ENCODE results near the gene CST9L. TPM values are rescaled to one million over a fixed set of nuclear protein-coding genes. Genes with fewer than 3 reads are reported as not detected.

CST9L gene
- total RNA-seq, 2 experiments from 2014 or later = not detected

DNA sequence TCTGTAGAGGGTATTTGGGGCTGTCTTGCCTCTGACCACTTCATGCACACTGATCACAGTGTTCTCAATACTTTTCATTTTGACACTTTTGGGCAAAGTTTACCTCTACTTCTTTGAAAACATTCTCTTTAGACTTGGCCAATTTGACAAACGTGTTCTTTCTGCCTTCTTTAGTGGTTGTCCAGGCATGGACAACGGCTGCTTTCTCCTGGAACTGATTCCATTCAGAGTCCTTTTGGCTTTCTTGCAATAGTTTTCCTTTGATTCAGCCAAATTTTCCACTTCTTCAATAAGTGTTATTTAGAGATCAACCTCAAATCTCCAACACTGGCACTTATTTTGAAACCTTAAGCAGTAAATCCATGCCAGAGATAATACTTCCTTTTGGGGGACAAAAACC is 44.1 kb upstream of the CST9L start:
- Mint-ChIP-seq H3K27me3 (no peaks in the 10 kb centered on the region), H3K9me3 (no peaks in the 10 kb centered on the region), H3K4me1 (ENCODE audit: low read depth) (no peaks in the 10 kb centered on the region), H3K4me3 (no peak overlapping the region), H3K27ac (no peak overlapping the region), H3K36me3 (ENCODE audit: low read depth) (no peaks in the 10 kb centered on the region)
- ATAC-seq (ENCODE audit: poor library complexity) (no peak), DNase-seq (no peak)
- intact Hi-C loops (cut with DNase I, micrococcal nuclease) = no loop called here
- no peaks in the 10 kb centered on the region for H3K27me3 ChIP-seq (ENCODE audit: control insufficient read depth in 1 of 2, insufficient read depth in 2 of 2, low read length in 2 of 2)
- no peaks in the 10 kb centered on the region for H3K36me3 ChIP-seq (ENCODE audit: insufficient read depth, low read length)
- H3K4me1 ChIP-seq (ENCODE audit: insufficient read depth, low read length) = no peaks in the 10 kb centered on the region
- TF ChIP-seq, protein P1, sequence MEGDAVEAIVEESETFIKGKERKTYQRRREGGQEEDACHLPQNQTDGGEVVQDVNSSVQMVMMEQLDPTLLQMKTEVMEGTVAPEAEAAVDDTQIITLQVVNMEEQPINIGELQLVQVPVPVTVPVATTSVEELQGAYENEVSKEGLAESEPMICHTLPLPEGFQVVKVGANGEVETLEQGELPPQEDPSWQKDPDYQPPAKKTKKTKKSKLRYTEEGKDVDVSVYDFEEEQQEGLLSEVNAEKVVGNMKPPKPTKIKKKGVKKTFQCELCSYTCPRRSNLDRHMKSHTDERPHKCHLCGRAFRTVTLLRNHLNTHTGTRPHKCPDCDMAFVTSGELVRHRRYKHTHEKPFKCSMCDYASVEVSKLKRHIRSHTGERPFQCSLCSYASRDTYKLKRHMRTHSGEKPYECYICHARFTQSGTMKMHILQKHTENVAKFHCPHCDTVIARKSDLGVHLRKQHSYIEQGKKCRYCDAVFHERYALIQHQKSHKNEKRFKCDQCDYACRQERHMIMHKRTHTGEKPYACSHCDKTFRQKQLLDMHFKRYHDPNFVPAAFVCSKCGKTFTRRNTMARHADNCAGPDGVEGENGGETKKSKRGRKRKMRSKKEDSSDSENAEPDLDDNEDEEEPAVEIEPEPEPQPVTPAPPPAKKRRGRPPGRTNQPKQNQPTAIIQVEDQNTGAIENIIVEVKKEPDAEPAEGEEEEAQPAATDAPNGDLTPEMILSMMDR (IDR thresholded peaks at IDR 0.05) = no peak
- ChIA-PET POLR2A (no interaction called here), CTCF (no interaction called here)
- no peak overlapping the region for H3K27ac ChIP-seq (ENCODE audit: low read depth in 1 of 2, low read length in 2 of 2)
- H3K9me3 ChIP-seq (ENCODE audit: control insufficient read depth in 1 of 2, insufficient read depth in 1 of 2, low read length in 2 of 2) = no peaks in the 10 kb centered on the region
- no peak overlapping the region for H3K4me3 ChIP-seq (ENCODE audit: low read length)

DNA sequence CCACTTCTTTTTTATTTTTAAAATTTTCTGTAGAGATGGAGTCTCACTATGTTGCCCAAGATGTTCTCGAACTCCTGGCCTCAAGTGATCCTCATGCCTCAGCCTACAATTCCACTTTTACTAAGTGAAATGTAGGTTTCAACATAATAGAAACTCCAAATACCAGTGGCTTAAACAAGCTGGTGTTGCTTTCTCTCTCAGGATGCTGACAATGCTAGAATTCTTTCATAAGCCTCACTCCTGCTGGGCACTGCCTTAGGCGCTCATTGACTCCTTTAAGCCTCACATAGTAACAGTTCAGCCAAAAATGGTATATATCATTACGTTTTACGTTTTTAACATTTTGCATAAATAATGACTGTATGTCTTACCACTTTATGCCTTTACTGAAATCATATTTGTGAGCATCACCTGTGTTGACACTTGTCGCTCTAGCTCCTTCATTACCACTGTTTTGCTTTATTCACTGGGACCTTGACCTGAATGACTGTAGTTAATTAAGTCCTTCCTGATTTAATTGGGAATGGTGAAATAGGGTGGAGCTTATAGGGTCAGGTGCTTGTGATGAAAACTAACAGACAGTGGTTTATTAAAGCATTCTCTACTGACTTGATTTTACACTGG is 41.3 kb upstream of the CST9L start:
- DNase-seq (no peak), ATAC-seq (ENCODE audit: poor library complexity) (no peak)
- Mint-ChIP-seq H3K4me1 (ENCODE audit: low read depth) (no peaks in the 10 kb centered on the region), H3K9me3 (no peaks in the 10 kb centered on the region), H3K27ac (no peak overlapping the region), H3K4me3 (no peak overlapping the region), H3K27me3 (no peaks in the 10 kb centered on the region), H3K36me3 (ENCODE audit: low read depth) (no peaks in the 10 kb centered on the region)
- no peak overlapping the region for H3K4me3 ChIP-seq (ENCODE audit: low read length)
- no peaks in the 10 kb centered on the region for H3K9me3 ChIP-seq (ENCODE audit: control insufficient read depth in 1 of 2, insufficient read depth in 1 of 2, low read length in 2 of 2)
- H3K27ac ChIP-seq (ENCODE audit: low read depth in 1 of 2, low read length in 2 of 2) = no peak overlapping the region
- intact Hi-C loops (cut with DNase I, micrococcal nuclease) = loop anchor here (2.0 to 10.0 kb wide), 4 partner anchors 257 to 1275 kb away; partner anchors contain the start of gene NXT1 (in 1 of the 2)
- H3K27me3 ChIP-seq (ENCODE audit: control insufficient read depth in 1 of 2, insufficient read depth in 2 of 2, low read length in 2 of 2) = no peaks in the 10 kb centered on the region
- H3K36me3 ChIP-seq (ENCODE audit: insufficient read depth, low read length) = no peaks in the 10 kb centered on the region
- ChIA-PET POLR2A (no interaction called here), CTCF (no interaction called here)
- TF ChIP-seq, protein P1 (IDR thresholded peaks at IDR 0.05) = no peak
- H3K4me1 ChIP-seq (ENCODE audit: insufficient read depth, low read length) = peaks cover 2% of the 10 kb centered on the region

DNA sequence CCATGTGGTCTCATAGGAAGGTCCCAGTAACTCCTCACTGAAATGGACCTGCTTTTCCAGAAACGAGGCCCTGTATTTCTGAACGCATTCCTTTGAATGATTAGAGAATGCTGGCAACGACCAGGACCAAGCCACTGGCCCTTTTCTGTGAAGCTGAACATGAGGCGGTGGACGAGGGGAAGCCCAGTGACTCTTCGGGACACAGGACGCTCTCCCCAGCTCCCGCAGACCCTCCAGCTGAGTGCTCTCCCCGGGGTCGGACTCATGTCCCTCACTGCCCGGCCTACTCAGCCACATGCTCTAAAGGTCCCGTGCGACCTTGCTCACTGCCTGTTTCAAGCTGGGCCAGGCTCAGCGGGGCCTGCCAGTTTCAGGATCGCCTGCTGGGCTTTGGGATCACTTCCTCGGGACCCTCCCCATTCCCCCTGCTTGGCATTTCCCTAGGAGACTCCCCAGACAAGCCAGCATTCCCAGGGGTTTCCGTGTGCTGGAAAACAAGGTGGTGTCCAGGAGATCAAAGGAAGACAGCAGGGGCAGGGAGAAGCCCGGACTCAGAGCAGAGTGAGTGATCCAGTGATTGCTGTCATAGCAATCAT is 40.1 kb upstream of the CST9L start:
- DNase-seq (no peak), ATAC-seq (ENCODE audit: poor library complexity) (no peak)
- H3K4me1 Mint-ChIP-seq (ENCODE audit: low read depth) = no peaks in the 10 kb centered on the region
- no peaks in the 10 kb centered on the region for H3K36me3 Mint-ChIP-seq (ENCODE audit: low read depth)
- H3K9me3 ChIP-seq (ENCODE audit: control insufficient read depth in 1 of 2, insufficient read depth in 1 of 2, low read length in 2 of 2) = no peaks in the 10 kb centered on the region
- no peaks in the 10 kb centered on the region for H3K9me3 Mint-ChIP-seq
- ChIA-PET CTCF (no interaction called here), POLR2A (no interaction called here)
- peaks cover 2% of the 10 kb centered on the region for H3K4me1 ChIP-seq (ENCODE audit: insufficient read depth, low read length)
- intact Hi-C loops (cut with DNase I, micrococcal nuclease) = loop anchor here (2.0 to 10.0 kb wide), 4 partner anchors 256 to 1274 kb away; partner anchors contain the start of gene NXT1 (in 1 of the 2)
- no peak overlapping the region for H3K27ac ChIP-seq (ENCODE audit: low read depth in 1 of 2, low read length in 2 of 2)
- H3K27me3 ChIP-seq (ENCODE audit: control insufficient read depth in 1 of 2, insufficient read depth in 2 of 2, low read length in 2 of 2) = no peaks in the 10 kb centered on the region
- H3K4me3 Mint-ChIP-seq = no peak overlapping the region
- H3K27me3 Mint-ChIP-seq = no peaks in the 10 kb centered on the region
- no peaks in the 10 kb centered on the region for H3K36me3 ChIP-seq (ENCODE audit: insufficient read depth, low read length)
- no peak overlapping the region for H3K4me3 ChIP-seq (ENCODE audit: low read length)
- H3K27ac Mint-ChIP-seq = no peak overlapping the region
- TF ChIP-seq, protein P1 (IDR thresholded peaks at IDR 0.05) = no peak

Data from CD4-positive, alpha-beta T cell (primary cell).